Mucosa of stomach (tissue), 1 donor: ENCODE results near the gene DRC7.

ENCODE experiments used
- H3K27me3 ChIP-seq: one replicate; pipeline ENCODE4 v1.7.0; 2013; ENCODE audit warnings: mild to moderate bottlenecking, low read length; ENCODE audit not compliant: control insufficient read depth, insufficient read depth
- H3K36me3 ChIP-seq: one replicate; pipeline ENCODE4 v1.7.0; 2013; ENCODE audit warnings: low read length; ENCODE audit not compliant: control insufficient read depth, insufficient read depth
- H3K4me1 ChIP-seq: one replicate; pipeline ENCODE4 v1.7.0; 2013; ENCODE audit warnings: mild to moderate bottlenecking, low read length; ENCODE audit not compliant: control insufficient read depth, insufficient read depth
- H3K4me3 ChIP-seq: one replicate; pipeline ENCODE4 v1.7.0; 2013; ENCODE audit warnings: low read length
- H3K9ac ChIP-seq: one replicate; pipeline ENCODE4 v1.7.0; 2013; ENCODE audit warnings: mild to moderate bottlenecking, low read length, moderate library complexity
- H3K9me3 ChIP-seq: one replicate; pipeline ENCODE4 v1.7.0; 2013; ENCODE audit warnings: mild to moderate bottlenecking, low read length, moderate library complexity; ENCODE audit not compliant: control insufficient read depth
- donor health status: Pancreatic carcinoma.

DRC7 gene

GRCh38 chr16:57763285-57764005 lies 68.8 kb downstream of the DRC7 start:
- no peaks in the 10 kb centered on the region for H3K9me3 ChIP-seq
- no peaks in the 10 kb centered on the region for H3K36me3 ChIP-seq
- H3K4me1 ChIP-seq, result no peaks in the 10 kb centered on the region
- no peak overlapping the region for H3K9ac ChIP-seq
- H3K4me3 ChIP-seq, result no peak overlapping the region
- no peaks in the 10 kb centered on the region for H3K27me3 ChIP-seq

GRCh38 chr16:57764006-57764340 lies 69.4 kb downstream of the DRC7 start:
- Histone ChIP-seq H3K9ac (no peak overlapping the region), H3K9me3 (no peaks in the 10 kb centered on the region), H3K36me3 (no peaks in the 10 kb centered on the region), H3K4me3 (no peak overlapping the region), H3K27me3 (no peaks in the 10 kb centered on the region), H3K4me1 (no peaks in the 10 kb centered on the region)

GRCh38 chr16:57764341-57765159 lies 69.9 kb downstream of the DRC7 start:
- H3K4me3 ChIP-seq, result no peak overlapping the region
- H3K4me1 ChIP-seq, result no peaks in the 10 kb centered on the region
- no peaks in the 10 kb centered on the region for H3K9me3 ChIP-seq
- no peak overlapping the region for H3K9ac ChIP-seq
- H3K27me3 ChIP-seq, result no peaks in the 10 kb centered on the region
- H3K36me3 ChIP-seq, result no peaks in the 10 kb centered on the region

GRCh38 chr16:57765160-57765728 lies 70.6 kb downstream of the DRC7 start:
- H3K9me3 ChIP-seq, result no peaks in the 10 kb centered on the region
- no peaks in the 10 kb centered on the region for H3K36me3 ChIP-seq
- no peaks in the 10 kb centered on the region for H3K4me1 ChIP-seq
- no peak overlapping the region for H3K4me3 ChIP-seq
- no peaks in the 10 kb centered on the region for H3K27me3 ChIP-seq
- H3K9ac ChIP-seq, result no peak overlapping the region

- Histone ChIP-seq H3K36me3 (no peaks in the 10 kb centered on the region), H3K9me3 (no peaks in the 10 kb centered on the region), H3K27me3 (no peaks in the 10 kb centered on the region), H3K4me1 (no peaks in the 10 kb centered on the region), H3K9ac (no peak overlapping the region), H3K4me3 (no peak overlapping the region)
Measured at GRCh38 chr16:57766714-57767348, 72.2 kb downstream of the DRC7 start.

- Histone ChIP-seq H3K27me3 (no peaks in the 10 kb centered on the region), H3K4me3 (no peak overlapping the region), H3K36me3 (no peaks in the 10 kb centered on the region), H3K9ac (no peak overlapping the region), H3K9me3 (no peaks in the 10 kb centered on the region), H3K4me1 (no peaks in the 10 kb centered on the region)
Measured at GRCh38 chr16:57769541-57770145, 75.0 kb downstream of the DRC7 start.

- no peaks in the 10 kb centered on the region for H3K27me3 ChIP-seq
- no peaks in the 10 kb centered on the region for H3K4me1 ChIP-seq
- no peak overlapping the region for H3K9ac ChIP-seq
- H3K9me3 ChIP-seq, result no peaks in the 10 kb centered on the region
- no peak overlapping the region for H3K4me3 ChIP-seq
- H3K36me3 ChIP-seq, result no peaks in the 10 kb centered on the region
Measured at GRCh38 chr16:57770361-57770760, 75.8 kb downstream of the DRC7 start.

GRCh38 chr16:57771141-57771785 lies 76.7 kb downstream of the DRC7 start:
- Histone ChIP-seq H3K36me3 (no peaks in the 10 kb centered on the region), H3K4me3 (no peak overlapping the region), H3K4me1 (no peaks in the 10 kb centered on the region), H3K9ac (no peak overlapping the region), H3K9me3 (no peaks in the 10 kb centered on the region), H3K27me3 (no peaks in the 10 kb centered on the region)

- no peaks in the 10 kb centered on the region for H3K9me3 ChIP-seq
- no peak overlapping the region for H3K9ac ChIP-seq
- H3K36me3 ChIP-seq, result no peaks in the 10 kb centered on the region
- no peaks in the 10 kb centered on the region for H3K4me1 ChIP-seq
- H3K27me3 ChIP-seq, result no peaks in the 10 kb centered on the region
- no peak overlapping the region for H3K4me3 ChIP-seq
Measured at GRCh38 chr16:57773019-57773418, 78.4 kb downstream of the DRC7 start.

GRCh38 chr16:57773655-57774295 lies 79.2 kb downstream of the DRC7 start:
- Histone ChIP-seq H3K4me1 (no peaks in the 10 kb centered on the region), H3K36me3 (no peaks in the 10 kb centered on the region), H3K9ac (no peak overlapping the region)

GRCh38 chr16:57774705-57775285 lies 80.2 kb downstream of the DRC7 start:
- Histone ChIP-seq H3K4me3 (no peak overlapping the region), H3K4me1 (no peaks in the 10 kb centered on the region), H3K27me3 (no peaks in the 10 kb centered on the region), H3K9me3 (no peaks in the 10 kb centered on the region), H3K9ac (no peak overlapping the region), H3K36me3 (no peaks in the 10 kb centered on the region)

More at GRCh38 chr16:57773655-57774295, 79.2 kb downstream of the DRC7 start:
- Histone ChIP-seq H3K27me3 (no peaks in the 10 kb centered on the region), H3K9me3 (no peaks in the 10 kb centered on the region), H3K4me3 (no peak overlapping the region)
